Measurements from ENCODE around the gene FGD4.
A peak's percentile ranks its signal among the peaks of the same experiment; 100 is the strongest.

Gene FGD4

DNA sequence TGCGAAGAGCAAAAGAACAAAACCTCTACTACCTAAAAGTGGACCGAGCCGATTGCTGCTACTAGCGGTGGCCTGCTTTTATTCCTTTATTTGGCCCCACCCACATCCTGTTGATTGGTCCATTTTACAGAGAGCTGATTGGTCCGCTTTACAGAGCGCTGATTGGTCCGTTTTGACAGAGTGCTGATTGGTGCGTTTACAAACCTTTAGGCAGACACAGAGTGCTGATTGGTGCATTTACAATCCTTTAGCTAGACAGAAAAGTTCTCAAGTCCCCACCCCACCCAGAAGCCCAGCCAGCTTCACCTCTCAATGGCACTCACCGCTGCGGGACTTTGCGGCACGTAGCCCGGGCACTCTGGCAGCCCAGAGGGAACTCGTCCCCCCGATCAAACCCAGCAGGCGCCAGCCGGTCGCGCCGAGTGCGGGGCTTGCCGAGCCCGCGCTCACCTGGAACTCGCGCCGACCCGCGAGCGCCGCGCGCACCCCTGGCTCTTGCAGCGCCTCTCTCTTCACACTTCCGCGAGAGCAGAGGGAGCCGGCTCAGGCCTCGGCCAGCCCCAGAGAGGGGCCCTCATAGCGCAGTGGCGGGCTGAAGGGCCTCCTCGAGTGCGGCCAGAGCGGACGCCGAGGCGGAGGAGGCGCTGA is 8.7 kb upstream of the FGD4 start:
- no peak for DNase-seq (ENCODE audit: insufficient read length, low spot score)
- TF ChIP-seq, protein P1, sequence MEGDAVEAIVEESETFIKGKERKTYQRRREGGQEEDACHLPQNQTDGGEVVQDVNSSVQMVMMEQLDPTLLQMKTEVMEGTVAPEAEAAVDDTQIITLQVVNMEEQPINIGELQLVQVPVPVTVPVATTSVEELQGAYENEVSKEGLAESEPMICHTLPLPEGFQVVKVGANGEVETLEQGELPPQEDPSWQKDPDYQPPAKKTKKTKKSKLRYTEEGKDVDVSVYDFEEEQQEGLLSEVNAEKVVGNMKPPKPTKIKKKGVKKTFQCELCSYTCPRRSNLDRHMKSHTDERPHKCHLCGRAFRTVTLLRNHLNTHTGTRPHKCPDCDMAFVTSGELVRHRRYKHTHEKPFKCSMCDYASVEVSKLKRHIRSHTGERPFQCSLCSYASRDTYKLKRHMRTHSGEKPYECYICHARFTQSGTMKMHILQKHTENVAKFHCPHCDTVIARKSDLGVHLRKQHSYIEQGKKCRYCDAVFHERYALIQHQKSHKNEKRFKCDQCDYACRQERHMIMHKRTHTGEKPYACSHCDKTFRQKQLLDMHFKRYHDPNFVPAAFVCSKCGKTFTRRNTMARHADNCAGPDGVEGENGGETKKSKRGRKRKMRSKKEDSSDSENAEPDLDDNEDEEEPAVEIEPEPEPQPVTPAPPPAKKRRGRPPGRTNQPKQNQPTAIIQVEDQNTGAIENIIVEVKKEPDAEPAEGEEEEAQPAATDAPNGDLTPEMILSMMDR (IDR thresholded peaks at IDR 0.05; ENCODE audit: insufficient read depth, missing control alignments) = no peak
- no peak for FAIRE-seq

- DNase-seq (ENCODE audit: insufficient read length, low spot score) = peak; percentile 30
- TF ChIP-seq, protein P1 (IDR thresholded peaks at IDR 0.05; ENCODE audit: insufficient read depth, missing control alignments) = no peak
- FAIRE-seq = peak; percentile 97
Measured at GRCh38 chr12:32395026-32395425, 4.3 kb upstream of the FGD4 start.

GRCh38 chr12:32397696-32398095 is 1.7 kb upstream of the FGD4 start:
- TF ChIP-seq, protein P1 (IDR thresholded peaks at IDR 0.05; ENCODE audit: insufficient read depth, missing control alignments) = no peak
- no peak for DNase-seq (ENCODE audit: insufficient read length, low spot score)
- FAIRE-seq = no peak

- TF ChIP-seq, protein P1 (IDR thresholded peaks at IDR 0.05; ENCODE audit: insufficient read depth, missing control alignments) = no peak
- FAIRE-seq (no peak), DNase-seq (ENCODE audit: insufficient read length, low spot score) (no peak)
Measured at GRCh38 chr12:32398181-32398580, 1.2 kb upstream of the FGD4 start.

GRCh38 chr12:32398816-32399369 is 465 bp upstream of the FGD4 start:
- FAIRE-seq = no peak

DNA sequence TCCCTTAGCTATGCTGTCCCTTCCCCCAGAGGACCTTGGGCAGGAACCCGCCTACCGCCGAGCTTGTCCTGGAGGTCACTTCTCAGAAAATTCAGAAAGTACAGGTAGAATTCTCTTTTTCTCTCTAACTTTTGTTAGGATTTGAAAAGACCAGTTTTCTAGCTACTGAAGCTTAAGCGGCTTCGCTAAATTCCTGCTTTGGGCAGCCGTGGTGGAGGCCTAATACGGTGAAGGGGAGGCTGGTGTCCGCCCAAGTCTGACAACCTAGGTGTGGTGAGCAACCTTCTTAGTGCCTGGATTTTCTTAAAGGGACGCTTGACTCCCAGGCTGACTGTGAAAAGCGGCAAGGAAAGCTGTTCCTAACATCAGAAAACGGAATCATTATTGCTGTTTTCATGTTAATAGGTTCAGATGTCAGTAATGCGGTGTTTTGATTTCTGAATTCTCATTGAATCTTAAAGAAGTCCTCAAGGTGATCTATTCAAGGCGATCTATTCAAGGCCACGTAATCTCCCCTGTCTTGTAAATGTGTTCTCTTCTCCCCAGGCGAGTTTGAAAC is 835 bp downstream of the FGD4 start:
- TF ChIP-seq, protein P1 (IDR thresholded peaks at IDR 0.05; ENCODE audit: insufficient read depth, missing control alignments) = no peak
- DNase-seq (ENCODE audit: insufficient read length, low spot score) (no peak), FAIRE-seq (no peak)

More at GRCh38 chr12:32398816-32399369, 465 bp upstream of the FGD4 start:
- TF ChIP-seq, protein P1 (IDR thresholded peaks at IDR 0.05; ENCODE audit: insufficient read depth, missing control alignments) = no peak
- no peak for DNase-seq (ENCODE audit: insufficient read length, low spot score)

- FAIRE-seq = no peak
- TF ChIP-seq, protein P1 (IDR thresholded peaks at IDR 0.05; ENCODE audit: insufficient read depth, missing control alignments) = no peak
- no peak for DNase-seq (ENCODE audit: insufficient read length, low spot score)
Measured at GRCh38 chr12:32400866-32401265, 1.5 kb downstream of the FGD4 start.
